ENCODE measurements around the gene CD8B. TPM values are rescaled to one million over a fixed set of nuclear protein-coding genes. Genes with fewer than 3 reads are reported as not detected.

Gene CD8B
- total RNA-seq, 2 experiments from 2014 or later: 1.2 to 1.3 TPM

GRCh38 chr2:86807133-86807467 lies 54.6 kb downstream of the CD8B start:
- H3K36me3 Mint-ChIP-seq (ENCODE audit: low read depth): no peaks in the 10 kb centered on the region
- no peaks in the 10 kb centered on the region for H3K9me3 Mint-ChIP-seq
- H3K27me3 Mint-ChIP-seq: peaks cover 48% of the 10 kb centered on the region
- DNase-seq: no peak
- ChIA-PET CTCF (interaction anchor here (1.3 to 2.4 kb wide), 3 partner anchors 9 to 17 kb away, joined by 4 to 7 read pairs (median 4); partner anchors contain the start of gene CD8A), POLR2A (no interaction called here)
- peak overlapping the region; percentile 74 for H3K4me3 Mint-ChIP-seq
- no peak overlapping the region for H3K27ac Mint-ChIP-seq
- peaks cover 25% of the 10 kb centered on the region for H3K4me1 Mint-ChIP-seq

GRCh38 chr2:86806059-86806857 lies 55.4 kb downstream of the CD8B start:
- ChIA-PET POLR2A (no interaction called here), CTCF (interaction anchor here (1.3 kb wide), 1 partner anchor 18 kb away, joined by 4 read pairs; no protein-coding TSS in a partner anchor)
- H3K36me3 Mint-ChIP-seq (ENCODE audit: low read depth): no peaks in the 10 kb centered on the region

GRCh38 chr2:86800856-86801567 lies 60.7 kb downstream of the CD8B start:
- H3K27me3 Mint-ChIP-seq: peaks cover 17% of the 10 kb centered on the region
- H3K4me3 Mint-ChIP-seq: no peak overlapping the region
- peaks cover 12% of the 10 kb centered on the region for H3K36me3 Mint-ChIP-seq (ENCODE audit: low read depth)
- POLR2A ChIA-PET: no interaction called here
- H3K4me1 Mint-ChIP-seq: no peaks in the 10 kb centered on the region
- H3K27ac Mint-ChIP-seq: peak overlapping the region; percentile 68
- peaks cover 14% of the 10 kb centered on the region for H3K9me3 Mint-ChIP-seq
- CTCF ChIA-PET: no interaction called here
- no peak for DNase-seq

More at GRCh38 chr2:86806059-86806857, 55.4 kb downstream of the CD8B start:
- no peak for DNase-seq
- Mint-ChIP-seq H3K4me3 (no peak overlapping the region), H3K27me3 (peaks cover 40% of the 10 kb centered on the region), H3K27ac (no peak overlapping the region), H3K4me1 (peaks cover 25% of the 10 kb centered on the region), H3K9me3 (no peaks in the 10 kb centered on the region)

DNA sequence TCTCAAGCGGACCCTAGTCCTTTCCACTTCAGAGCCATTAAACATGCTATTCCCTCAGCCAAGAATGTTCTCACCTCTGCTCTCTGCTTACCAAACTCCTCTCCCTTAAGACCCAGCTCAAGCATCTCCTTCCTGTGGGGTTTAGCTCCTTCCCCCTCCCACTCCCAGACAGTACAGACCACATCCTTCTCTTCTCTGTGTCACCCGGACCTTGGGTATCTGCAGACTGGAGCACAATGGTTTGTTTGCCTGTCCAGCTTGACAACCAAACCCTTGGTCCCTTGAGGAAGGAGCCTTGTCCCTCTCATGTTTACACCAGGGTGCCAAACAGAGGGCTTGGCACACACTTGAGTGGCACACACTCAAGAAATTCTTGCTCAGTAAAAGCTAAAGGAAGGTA lies 66.8 kb downstream of the CD8B start:
- POLR2A ChIA-PET: no interaction called here
- CTCF ChIA-PET: interaction anchor here (0.6 kb wide), 1 partner anchor 15 kb away, joined by 3 read pairs; no protein-coding TSS in a partner anchor
- H3K4me1 Mint-ChIP-seq: peaks cover 45% of the 10 kb centered on the region
- H3K27ac Mint-ChIP-seq: peak overlapping the region; percentile 28
- no peak overlapping the region for H3K4me3 Mint-ChIP-seq
- DNase-seq: no peak
- peaks cover 26% of the 10 kb centered on the region for H3K36me3 Mint-ChIP-seq (ENCODE audit: low read depth)
- H3K9me3 Mint-ChIP-seq: peaks cover 27% of the 10 kb centered on the region
- peaks cover 50% of the 10 kb centered on the region for H3K27me3 Mint-ChIP-seq

DNA sequence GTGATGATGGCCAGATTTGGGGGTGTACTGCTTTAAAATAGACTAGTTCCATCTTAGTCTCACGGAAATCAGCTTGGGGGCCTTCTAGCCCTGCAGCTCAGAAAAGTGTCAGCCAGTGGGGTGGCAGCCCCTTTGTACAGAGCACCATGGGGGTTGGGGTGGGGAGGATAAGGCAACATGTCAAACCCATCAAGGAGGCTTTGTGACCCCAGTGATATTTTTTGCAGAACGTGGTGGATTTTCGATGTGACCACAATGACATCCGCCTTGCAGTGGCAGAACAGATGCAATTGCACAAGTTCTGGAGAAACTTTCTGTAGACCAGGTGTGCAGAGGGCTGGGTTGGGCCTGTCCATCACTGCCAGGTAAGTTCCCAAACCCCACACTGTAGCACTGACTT lies 67.9 kb downstream of the CD8B start:
- Mint-ChIP-seq H3K9me3 (peaks cover 27% of the 10 kb centered on the region), H3K27ac (peak overlapping the region; percentile 60), H3K36me3 (ENCODE audit: low read depth) (peaks cover 26% of the 10 kb centered on the region), H3K4me3 (no peak overlapping the region), H3K27me3 (peaks cover 55% of the 10 kb centered on the region), H3K4me1 (peaks cover 48% of the 10 kb centered on the region)
- CTCF ChIA-PET: no interaction called here
- POLR2A ChIA-PET: no interaction called here
- DNase-seq: no peak

DNA sequence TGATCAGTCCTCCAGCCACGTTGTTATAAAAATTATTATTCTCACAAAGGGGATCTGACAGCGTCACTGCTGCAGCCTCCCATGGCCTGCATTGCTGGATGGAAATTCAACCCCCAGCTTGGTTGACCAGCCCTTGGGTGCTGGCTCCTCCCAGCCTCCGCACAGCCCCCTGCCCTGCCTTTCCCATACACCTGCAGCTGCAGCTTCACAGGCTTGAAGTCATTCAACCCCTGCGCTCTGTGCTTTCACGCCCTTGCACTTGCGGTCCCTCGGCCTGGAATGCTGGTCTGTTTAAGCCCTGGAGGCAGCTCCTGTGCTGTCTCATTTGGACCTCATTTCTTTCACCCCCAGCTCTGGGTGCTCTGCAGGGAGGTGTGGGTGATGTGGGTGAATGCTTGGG lies 70.1 kb downstream of the CD8B start:
- Mint-ChIP-seq H3K4me3 (peak overlapping the region; percentile 56), H3K27me3 (peaks cover 64% of the 10 kb centered on the region), H3K36me3 (ENCODE audit: low read depth) (peaks cover 19% of the 10 kb centered on the region), H3K27ac (no peak overlapping the region), H3K9me3 (peaks cover 19% of the 10 kb centered on the region), H3K4me1 (peaks cover 48% of the 10 kb centered on the region)
- ChIA-PET CTCF (interaction anchor here (1.0 to 1.7 kb wide), 2 partner anchors 16 to 26 kb away, joined by 3 to 4 read pairs; no protein-coding TSS in a partner anchor), POLR2A (no interaction called here)
- no peak for DNase-seq

GRCh38 chr2:86790676-86791572 lies 70.8 kb downstream of the CD8B start, which contains the start of gene CD8A:
CD8A (minus strand) TSS chr2:86790913; CDS start chr2:86790825, 88 bp downstream.
- Mint-ChIP-seq H3K4me1 (peaks cover 48% of the 10 kb centered on the region), H3K27ac (peak within 1 kb of the TSS; percentile 32), H3K27me3 (peaks cover 66% of the 10 kb centered on the region), H3K4me3 (peak within 1 kb of the TSS; percentile 56), H3K36me3 (ENCODE audit: low read depth) (peaks cover 13% of the 10 kb centered on the region), H3K9me3 (peaks cover 13% of the 10 kb centered on the region)
- DNase-seq: no peak
- CTCF ChIA-PET: interaction anchor here (1.7 kb wide), 1 partner anchor 17 kb away, joined by 4 read pairs; no protein-coding TSS in a partner anchor
- POLR2A ChIA-PET: no interaction called here

GRCh38 chr2:86790134-86790675 lies 71.5 kb downstream of the CD8B start:
- Mint-ChIP-seq H3K4me1 (peaks cover 47% of the 10 kb centered on the region), H3K36me3 (ENCODE audit: low read depth) (peaks cover 8% of the 10 kb centered on the region), H3K9me3 (peaks cover 6% of the 10 kb centered on the region), H3K27ac (peak overlapping the region; percentile 32), H3K4me3 (peak overlapping the region; percentile 50), H3K27me3 (peaks cover 63% of the 10 kb centered on the region)
- CTCF ChIA-PET: interaction anchor here (1.7 kb wide), 1 partner anchor 17 kb away, joined by 4 read pairs; no protein-coding TSS in a partner anchor
- DNase-seq: no peak
- POLR2A ChIA-PET: no interaction called here

GRCh38 chr2:86789687-86790133 lies 72.0 kb downstream of the CD8B start:
- peaks cover 42% of the 10 kb centered on the region for H3K4me1 Mint-ChIP-seq
- peak overlapping the region; percentile 50 for H3K4me3 Mint-ChIP-seq
- H3K9me3 Mint-ChIP-seq: peaks cover under 1% of the 10 kb centered on the region
- ChIA-PET CTCF (no interaction called here), POLR2A (no interaction called here)
- no peak for DNase-seq
- peaks cover 3% of the 10 kb centered on the region for H3K36me3 Mint-ChIP-seq (ENCODE audit: low read depth)
- no peak overlapping the region for H3K27ac Mint-ChIP-seq
- H3K27me3 Mint-ChIP-seq: peaks cover 60% of the 10 kb centered on the region

DNA sequence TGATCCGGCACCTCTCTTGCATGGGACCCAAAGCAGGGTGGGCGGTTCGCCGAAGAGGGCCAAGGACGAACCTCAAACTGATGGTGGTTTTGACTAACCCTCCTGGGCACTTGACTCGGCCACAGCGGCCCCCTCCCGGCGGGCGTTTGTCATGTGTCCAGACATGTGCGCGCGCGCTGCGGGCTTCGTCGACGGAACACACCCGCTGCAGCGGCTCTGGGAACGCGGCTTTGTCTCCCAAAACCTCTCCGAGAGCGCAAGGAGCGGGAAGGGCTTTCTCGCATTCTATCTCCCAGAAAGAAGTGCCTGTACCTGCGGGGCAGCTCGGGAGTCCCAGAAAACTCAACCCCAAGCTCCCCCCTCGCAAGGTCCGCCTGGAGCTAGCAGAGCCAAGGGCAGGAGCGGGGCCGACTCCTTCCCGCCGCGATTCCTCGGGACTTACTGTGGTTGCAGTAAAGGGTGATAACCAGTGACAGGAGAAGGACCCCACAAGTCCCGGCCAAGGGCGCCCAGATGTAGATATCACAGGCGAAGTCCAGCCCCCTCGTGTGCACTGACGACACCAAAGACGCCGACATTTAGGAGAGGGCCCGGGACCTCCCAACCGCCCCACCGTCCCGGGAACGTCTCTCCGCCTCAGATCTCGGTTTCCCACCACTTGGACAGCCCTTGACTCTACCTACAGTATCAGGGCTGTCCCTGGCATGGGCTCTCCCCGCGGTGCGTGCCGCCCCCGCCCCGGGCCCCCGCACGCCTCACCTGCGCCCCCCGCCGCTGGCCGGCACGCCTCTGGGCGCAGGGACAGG lies 72.6 kb downstream of the CD8B start:
- POLR2A ChIA-PET: interaction anchor here (0.7 kb wide), 1 partner anchor 45 kb away, joined by 4 read pairs; no protein-coding TSS in a partner anchor
- H3K27me3 Mint-ChIP-seq: peaks cover 56% of the 10 kb centered on the region
- CTCF ChIA-PET: no interaction called here
- no peak overlapping the region for H3K27ac Mint-ChIP-seq
- H3K4me3 Mint-ChIP-seq: no peak overlapping the region
- peaks cover 2% of the 10 kb centered on the region for H3K36me3 Mint-ChIP-seq (ENCODE audit: low read depth)
- peaks cover 35% of the 10 kb centered on the region for H3K4me1 Mint-ChIP-seq
- H3K9me3 Mint-ChIP-seq: no peaks in the 10 kb centered on the region
- no peak for DNase-seq

DNA sequence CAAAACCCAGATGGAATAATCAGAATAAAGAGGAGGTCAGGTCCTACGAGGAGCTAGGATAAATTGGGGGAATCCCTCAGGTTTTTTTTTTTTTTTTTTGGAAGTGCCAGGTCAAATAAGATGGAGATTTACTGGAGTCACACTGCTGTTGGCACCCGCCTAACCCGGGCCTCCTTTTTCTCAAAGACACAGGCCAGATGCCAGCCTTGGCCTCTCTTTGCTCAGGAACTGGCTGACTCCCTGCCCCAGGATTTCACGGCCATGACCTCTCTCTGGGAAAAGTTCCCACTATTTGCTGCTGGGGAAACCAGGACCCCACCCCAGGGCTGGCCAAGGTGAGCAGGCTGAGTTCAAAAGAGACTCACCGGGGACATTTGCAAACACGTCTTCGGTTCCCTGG lies 73.5 kb downstream of the CD8B start:
- peaks cover 26% of the 10 kb centered on the region for H3K4me1 Mint-ChIP-seq
- ChIA-PET POLR2A (no interaction called here), CTCF (interaction anchor here (0.6 to 0.7 kb wide), 2 partner anchors 26 to 303 kb away, joined by 3 read pairs; no protein-coding TSS in a partner anchor)
- no peak overlapping the region for H3K27ac Mint-ChIP-seq
- peaks cover 2% of the 10 kb centered on the region for H3K36me3 Mint-ChIP-seq (ENCODE audit: low read depth)
- no peak overlapping the region for H3K4me3 Mint-ChIP-seq
- no peaks in the 10 kb centered on the region for H3K9me3 Mint-ChIP-seq
- DNase-seq: no peak
- peaks cover 52% of the 10 kb centered on the region for H3K27me3 Mint-ChIP-seq
